Measurements from ENCODE around the gene GPR158. TPM values are rescaled to one million over a fixed set of nuclear protein-coding genes. Genes with fewer than 3 reads are reported as not detected.

GPR158 gene
- total RNA-seq, 1 donor from 2014 or later, result 0.58 TPM

GRCh38 chr10:25392132-25392531 lies 217.3 kb downstream of the GPR158 start:
- DNase-seq (ENCODE audit: low spot score), result no peak

DNA sequence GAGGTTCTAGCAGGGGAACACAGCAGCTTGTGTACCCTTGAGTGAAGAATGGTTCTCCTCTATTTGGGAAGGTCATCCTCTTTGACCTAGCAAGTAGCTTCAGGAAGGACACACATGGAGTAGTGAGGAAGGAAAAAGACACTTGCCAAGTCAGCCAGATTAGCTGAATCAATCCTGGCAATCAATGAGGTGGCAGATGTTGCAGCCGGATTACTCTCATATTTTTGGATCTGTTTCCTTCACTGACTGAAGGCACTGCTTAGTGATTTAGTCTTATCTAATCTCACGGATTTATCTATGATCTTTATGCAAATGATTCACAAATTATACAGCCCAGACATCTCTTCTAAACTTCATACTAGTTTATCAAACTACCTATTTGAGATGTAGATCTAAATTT lies 218.8 kb downstream of the GPR158 start:
- no peak for DNase-seq (ENCODE audit: low spot score)

- DNase-seq (ENCODE audit: low spot score), result no peak
Observed at GRCh38 chr10:25398680-25399079, 223.9 kb downstream of the GPR158 start.

DNA sequence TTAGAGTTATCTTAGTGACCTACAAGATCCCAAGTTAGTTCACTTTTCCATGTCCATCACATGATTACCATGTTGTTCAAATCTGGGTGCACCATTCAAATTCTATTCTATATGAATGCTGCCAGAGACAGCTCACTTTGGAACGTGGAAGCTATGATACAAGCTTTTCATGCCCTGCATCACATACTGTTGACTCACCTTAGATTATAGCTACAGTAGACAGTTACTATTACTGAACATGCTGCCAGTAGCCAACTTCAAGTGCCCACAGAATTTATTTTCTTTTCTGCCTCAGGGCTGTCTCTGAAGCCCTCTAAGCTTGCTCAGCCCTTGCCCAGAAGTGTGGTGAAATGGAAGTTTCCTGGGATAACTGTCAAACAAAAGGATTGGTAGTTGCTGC lies 231.1 kb downstream of the GPR158 start:
- no peak for DNase-seq (ENCODE audit: low spot score)

- no peak for DNase-seq (ENCODE audit: low spot score)
Observed at GRCh38 chr10:25417611-25418010, 242.8 kb downstream of the GPR158 start.

DNA sequence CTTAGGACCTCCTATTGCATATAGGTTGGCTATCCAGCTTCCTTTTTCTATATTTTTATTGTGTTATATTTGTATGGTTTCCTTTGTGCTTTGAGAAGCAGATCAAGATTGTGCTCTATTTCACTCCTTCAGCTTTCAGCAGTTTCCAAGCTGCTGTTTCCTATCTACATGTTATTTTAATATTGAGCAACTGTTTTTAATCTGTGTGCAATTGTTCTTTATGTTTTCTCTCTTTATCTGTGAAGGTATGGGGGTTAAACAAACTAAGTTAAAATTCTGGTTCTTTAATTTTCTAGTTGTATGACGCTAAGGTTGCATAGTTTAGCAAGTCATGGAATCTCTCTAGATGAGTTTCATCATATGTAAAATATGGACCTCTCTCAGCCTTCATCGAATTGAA lies 251.0 kb downstream of the GPR158 start:
- DNase-seq (ENCODE audit: low spot score), result no peak

GRCh38 chr10:25436431-25436830 lies 261.6 kb downstream of the GPR158 start:
- DNase-seq (ENCODE audit: low spot score), result no peak

GRCh38 chr10:25441270-25441669 lies 266.5 kb downstream of the GPR158 start:
- no peak for DNase-seq (ENCODE audit: low spot score)

DNA sequence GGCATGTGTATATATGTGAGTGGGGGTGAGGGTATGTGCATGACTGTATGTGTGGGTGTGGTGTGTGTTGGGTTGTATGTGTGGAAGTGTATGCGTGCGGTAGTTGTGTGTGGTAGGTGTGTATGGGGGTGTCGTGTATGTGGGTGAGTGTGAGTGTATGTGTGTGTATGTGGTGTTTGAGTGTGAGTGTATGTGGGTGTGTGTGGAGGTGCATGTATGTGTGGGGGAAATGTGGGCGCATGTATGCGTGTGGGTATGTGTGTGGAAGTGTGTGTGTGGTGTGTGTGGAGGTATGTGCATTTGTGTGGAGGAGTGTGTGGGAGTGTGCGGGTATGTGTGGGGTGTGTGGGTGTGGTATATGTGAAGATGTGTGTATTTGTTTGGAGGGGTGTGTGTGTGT lies 269.5 kb downstream of the GPR158 start:
- no peak for DNase-seq (ENCODE audit: low spot score)

- no peak for DNase-seq (ENCODE audit: low spot score)
Observed at GRCh38 chr10:25451401-25451800, 276.6 kb downstream of the GPR158 start.

GRCh38 chr10:25453619-25454018 lies 278.8 kb downstream of the GPR158 start:
- no peak for DNase-seq (ENCODE audit: low spot score)

GRCh38 chr10:25455980-25456567 lies 281.3 kb downstream of the GPR158 start:
- no peak for DNase-seq (ENCODE audit: low spot score)

GRCh38 chr10:25457552-25457951 lies 282.8 kb downstream of the GPR158 start:
- no peak for DNase-seq (ENCODE audit: low spot score)

DNA sequence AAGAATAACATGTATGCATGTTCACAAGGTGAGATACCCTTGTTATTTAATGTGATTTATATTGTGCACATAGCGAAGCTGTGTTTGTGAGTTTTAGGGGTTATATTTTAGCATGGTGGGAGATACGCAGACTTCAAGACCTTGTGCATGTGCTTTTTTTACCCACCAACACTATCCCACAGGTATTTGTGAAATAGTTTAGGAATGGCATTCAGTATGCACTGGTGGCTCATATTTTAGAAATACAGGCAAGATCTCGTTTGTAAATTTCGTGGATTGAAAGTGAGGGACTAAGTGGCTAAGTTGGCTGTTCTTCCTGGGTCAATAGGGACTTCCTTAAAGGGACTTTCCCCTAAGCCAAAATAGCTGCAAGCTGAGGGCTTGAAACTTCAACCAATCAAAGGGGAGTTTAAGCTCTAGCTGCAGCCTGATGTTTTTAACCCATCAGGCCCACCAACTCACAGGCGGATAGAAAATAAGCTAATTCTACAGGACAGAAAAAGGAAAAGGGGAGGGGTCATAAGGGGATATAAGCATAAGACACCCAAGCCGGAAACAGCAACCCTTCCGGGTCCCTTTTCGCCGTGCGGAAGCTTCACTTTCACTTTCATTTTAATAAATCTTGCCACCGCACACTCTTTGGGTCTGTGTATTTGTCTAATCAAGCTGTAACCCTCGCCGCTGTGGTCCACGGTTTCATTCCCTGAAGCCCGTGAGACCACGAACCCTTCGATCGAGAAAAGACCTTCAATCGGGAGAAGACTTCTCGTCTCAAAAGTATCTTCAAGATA lies 291.0 kb downstream of the GPR158 start:
- DNase-seq (ENCODE audit: low spot score), result no peak

DNA sequence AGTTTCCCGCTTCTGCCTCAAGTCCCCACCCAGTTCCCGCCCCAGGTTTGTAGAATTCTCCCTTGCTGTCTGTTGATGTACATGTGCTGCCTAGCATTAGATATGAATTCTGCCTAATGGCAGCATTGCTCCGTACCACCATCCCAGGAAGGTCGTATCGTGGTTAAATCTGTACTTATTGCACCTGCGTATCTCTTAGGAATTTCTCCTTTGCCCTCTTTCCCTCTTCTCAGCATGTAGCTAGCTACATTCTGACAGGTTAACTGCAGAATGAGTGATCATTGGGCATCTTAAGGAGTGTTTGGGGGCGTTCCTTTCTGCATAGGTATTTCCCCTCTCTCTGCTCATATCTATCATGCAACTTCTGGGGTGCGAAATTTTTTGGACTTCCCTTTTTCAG lies 293.1 kb downstream of the GPR158 start:
- no peak for DNase-seq (ENCODE audit: low spot score)

- DNase-seq (ENCODE audit: low spot score), result no peak
Observed at GRCh38 chr10:25481467-25481866, 306.7 kb downstream of the GPR158 start.

DNA sequence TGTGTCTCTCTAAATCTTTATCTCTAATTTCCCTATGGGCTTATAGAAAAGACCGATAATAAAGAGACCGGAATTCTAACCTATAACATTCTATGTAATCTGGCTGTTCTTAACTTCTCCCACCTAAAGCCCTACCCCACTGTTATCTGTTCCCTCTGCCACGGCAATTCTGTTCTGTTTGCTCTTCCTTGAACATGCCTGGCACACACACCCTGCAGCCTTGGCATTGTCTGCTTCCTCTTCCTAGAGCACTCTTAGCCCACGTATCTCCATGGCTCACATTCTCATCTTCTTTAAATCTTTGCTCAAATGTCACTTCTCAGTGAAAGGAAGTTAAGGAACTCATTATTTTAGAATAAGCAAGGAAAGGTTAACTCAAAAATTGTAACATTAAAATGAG lies 309.2 kb downstream of the GPR158 start:
- no peak for DNase-seq (ENCODE audit: low spot score)

DNA sequence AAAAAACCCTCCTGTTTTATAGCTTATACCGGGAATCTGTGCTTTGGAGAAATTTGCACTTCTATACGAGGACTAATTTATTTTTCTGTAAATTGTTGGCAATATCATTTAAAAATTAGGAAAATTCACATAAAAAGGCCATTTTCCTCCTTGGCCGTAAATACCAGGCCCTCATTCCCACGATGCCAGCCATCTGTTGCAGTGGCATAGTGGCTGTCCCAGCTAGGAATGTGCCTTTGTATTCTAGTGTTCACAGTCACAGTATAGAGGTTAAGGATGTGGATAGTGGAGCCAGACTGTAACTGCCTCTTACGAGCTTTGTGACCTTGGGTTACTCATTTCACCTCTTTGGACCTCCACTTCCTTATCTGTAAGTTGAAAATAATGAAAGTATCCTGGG lies 312.5 kb downstream of the GPR158 start:
- DNase-seq (ENCODE audit: low spot score), result no peak

DNA sequence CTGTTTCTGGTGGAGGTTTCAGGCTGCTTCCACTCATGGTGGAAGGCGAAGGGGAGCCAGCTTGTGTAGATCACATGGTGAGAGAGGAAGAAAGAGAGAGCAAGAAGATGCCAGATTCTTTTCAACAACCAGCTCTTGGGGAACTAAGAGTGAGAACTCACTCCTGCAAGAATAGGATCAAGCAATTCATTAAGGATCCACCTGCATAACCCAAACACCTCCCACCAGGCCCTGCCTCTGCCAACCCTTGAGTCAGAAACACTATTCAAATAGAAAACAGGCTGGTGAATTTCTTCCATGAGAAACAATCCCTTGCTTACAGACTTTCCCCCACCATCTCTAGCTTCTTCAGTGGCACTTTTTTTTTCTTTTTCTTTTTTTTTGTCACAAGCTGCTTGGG lies 317.2 kb downstream of the GPR158 start:
- DNase-seq (ENCODE audit: low spot score), result no peak

DNA sequence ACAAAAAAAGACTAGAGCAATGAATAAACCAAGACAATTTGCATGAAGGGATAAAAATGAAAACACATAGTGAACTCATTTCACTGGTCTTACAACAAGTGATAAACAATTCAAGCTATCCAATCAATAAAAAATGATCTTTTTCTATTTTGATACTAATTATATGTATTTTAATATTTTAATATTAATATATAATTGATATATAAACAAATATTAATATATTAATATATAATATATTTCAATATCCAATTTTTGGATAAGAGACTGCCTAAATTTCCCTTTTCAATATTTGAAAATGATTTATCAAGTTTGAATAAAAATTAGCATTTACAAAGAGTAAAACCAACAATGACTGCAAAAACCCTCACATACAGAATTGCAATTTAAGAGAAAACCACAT lies 317.9 kb downstream of the GPR158 start:
- DNase-seq (ENCODE audit: low spot score), result no peak

DNA sequence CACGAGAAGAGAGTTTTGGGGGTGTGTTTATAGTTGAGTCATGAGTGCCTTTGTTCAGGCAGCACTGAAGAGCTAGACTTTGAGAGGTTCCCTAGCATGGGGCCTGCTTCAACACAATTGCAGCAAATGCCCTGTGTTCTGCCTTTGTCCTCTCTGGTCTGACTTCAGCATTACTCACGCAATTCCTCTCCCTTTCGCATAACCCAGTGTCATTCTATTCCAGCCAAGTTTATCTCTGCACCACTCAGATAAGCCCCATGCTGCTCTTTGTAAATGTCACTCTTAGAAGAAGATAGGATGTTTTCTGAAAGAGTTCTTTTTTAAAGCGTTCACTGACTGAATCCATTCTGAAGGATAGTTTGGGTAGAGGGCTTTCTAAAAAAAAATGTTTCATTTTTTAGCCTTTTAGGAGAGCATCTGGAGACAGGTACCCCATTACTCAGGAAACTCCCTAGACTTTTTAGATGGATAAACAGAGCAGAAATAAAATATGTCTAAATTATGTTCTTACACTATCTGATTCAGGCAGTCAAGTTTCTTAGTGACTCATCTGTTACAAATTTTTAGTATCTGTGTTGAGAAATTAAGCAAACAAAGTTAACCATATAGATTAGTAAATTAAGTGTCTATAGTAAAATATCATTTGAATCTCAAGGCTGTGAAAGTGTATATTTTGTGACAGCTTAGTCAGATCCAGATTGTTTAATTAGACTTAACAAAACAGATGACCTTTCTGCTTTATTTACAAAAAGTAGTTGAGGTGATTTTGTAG lies 318.5 kb downstream of the GPR158 start:
- no peak for DNase-seq (ENCODE audit: low spot score)

DNA sequence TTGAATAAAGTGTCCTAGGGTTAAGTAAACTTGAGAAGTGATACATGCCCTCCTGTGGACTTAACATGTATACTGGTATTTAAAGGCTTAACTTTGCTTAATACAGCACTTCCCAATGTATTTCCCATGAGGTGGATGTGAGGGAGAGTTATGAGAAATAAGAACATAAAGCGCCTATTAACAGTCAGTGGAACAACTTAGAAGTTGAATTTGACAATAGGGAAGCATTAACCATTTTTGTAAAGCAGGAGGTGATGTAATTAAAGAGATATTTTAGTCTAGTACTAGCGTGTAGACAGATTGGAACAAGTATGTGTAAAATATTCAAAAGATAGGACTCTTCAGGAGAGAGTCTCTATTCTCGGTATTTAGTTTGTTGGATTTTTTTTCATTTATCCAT lies 322.4 kb downstream of the GPR158 start:
- no peak for DNase-seq (ENCODE audit: low spot score)

Measured in mesenteric fat pad (tissue), 1 donor.